ENCODE results near the gene CD8A.

Gene CD8A

DNA sequence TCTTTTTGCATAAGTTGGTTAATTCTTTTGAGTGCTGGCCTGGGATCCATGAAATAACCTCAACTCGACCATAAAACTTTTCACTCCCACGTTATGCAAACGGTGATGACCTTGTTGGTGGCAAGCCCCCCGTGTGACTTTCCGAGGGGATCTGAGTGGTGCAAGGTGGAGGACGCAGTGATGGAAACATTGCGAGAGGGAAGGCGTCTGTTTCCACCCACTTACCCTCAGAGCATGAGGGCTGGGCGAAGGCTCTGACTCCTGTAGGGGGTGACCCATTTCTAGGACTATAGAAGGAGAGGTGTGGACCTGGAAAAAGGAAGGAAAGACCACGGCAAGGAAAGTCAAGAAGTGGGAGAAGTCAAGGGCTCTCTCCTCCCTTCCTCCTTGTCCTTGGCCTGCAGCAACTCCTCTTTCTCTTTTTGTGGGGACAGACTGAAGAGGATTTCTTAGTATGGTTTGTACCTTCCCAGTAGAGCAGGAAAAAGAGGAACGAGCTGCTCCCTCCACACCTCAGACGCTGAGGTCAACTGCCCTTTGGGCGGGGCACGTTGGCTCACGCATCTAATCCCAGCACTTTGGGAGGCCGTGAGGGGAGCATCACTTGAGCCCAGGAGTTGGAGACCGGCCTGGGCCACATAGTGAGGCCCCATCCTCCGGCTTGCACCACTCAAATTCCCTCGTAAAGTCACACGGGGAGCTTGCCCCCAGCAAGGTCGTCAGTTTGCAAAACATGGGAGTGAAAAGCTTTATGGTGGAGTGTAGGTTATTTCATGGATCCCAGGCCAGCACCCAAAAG lies 15.5 kb upstream of the CD8A start (continued):
- TF ChIP-seq, protein P1, sequence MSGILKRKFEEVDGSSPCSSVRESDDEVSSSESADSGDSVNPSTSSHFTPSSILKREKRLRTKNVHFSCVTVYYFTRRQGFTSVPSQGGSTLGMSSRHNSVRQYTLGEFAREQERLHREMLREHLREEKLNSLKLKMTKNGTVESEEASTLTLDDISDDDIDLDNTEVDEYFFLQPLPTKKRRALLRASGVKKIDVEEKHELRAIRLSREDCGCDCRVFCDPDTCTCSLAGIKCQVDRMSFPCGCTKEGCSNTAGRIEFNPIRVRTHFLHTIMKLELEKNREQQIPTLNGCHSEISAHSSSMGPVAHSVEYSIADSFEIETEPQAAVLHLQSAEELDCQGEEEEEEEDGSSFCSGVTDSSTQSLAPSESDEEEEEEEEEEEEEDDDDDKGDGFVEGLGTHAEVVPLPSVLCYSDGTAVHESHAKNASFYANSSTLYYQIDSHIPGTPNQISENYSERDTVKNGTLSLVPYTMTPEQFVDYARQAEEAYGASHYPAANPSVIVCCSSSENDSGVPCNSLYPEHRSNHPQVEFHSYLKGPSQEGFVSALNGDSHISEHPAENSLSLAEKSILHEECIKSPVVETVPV (CRISPR knock-in tag; IDR thresholded peaks at IDR 0.05) = no peak
- no peak for TF ChIP-seq OSR1 (CRISPR knock-in tag; IDR thresholded peaks at IDR 0.05)
- TF ChIP-seq TCF4 (CRISPR knock-in tag; IDR thresholded peaks at IDR 0.05; ENCODE audit: borderline replicate concordance) = no peak
- TF ChIP-seq ZNF70 (CRISPR knock-in tag; IDR thresholded peaks at IDR 0.05) = no peak
- TF ChIP-seq, protein P2, sequence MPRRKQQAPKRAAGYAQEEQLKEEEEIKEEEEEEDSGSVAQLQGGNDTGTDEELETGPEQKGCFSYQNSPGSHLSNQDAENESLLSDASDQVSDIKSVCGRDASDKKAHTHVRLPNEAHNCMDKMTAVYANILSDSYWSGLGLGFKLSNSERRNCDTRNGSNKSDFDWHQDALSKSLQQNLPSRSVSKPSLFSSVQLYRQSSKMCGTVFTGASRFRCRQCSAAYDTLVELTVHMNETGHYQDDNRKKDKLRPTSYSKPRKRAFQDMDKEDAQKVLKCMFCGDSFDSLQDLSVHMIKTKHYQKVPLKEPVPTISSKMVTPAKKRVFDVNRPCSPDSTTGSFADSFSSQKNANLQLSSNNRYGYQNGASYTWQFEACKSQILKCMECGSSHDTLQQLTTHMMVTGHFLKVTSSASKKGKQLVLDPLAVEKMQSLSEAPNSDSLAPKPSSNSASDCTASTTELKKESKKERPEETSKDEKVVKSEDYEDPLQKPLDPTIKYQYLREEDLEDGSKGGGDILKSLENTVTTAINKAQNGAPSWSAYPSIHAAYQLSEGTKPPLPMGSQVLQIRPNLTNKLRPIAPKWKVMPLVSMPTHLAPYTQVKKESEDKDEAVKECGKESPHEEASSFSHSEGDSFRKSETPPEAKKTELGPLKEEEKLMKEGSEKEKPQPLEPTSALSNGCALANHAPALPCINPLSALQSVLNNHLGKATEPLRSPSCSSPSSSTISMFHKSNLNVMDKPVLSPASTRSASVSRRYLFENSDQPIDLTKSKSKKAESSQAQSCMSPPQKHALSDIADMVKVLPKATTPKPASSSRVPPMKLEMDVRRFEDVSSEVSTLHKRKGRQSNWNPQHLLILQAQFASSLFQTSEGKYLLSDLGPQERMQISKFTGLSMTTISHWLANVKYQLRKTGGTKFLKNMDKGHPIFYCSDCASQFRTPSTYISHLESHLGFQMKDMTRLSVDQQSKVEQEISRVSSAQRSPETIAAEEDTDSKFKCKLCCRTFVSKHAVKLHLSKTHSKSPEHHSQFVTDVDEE (CRISPR knock-in tag; IDR thresholded peaks at IDR 0.05) = no peak
- TF ChIP-seq ZFP3 (CRISPR knock-in tag; IDR thresholded peaks at IDR 0.05) = no peak
- TF ChIP-seq ESRRG (CRISPR knock-in tag; IDR thresholded peaks at IDR 0.05) = no peak
- TF ChIP-seq, protein P3, sequence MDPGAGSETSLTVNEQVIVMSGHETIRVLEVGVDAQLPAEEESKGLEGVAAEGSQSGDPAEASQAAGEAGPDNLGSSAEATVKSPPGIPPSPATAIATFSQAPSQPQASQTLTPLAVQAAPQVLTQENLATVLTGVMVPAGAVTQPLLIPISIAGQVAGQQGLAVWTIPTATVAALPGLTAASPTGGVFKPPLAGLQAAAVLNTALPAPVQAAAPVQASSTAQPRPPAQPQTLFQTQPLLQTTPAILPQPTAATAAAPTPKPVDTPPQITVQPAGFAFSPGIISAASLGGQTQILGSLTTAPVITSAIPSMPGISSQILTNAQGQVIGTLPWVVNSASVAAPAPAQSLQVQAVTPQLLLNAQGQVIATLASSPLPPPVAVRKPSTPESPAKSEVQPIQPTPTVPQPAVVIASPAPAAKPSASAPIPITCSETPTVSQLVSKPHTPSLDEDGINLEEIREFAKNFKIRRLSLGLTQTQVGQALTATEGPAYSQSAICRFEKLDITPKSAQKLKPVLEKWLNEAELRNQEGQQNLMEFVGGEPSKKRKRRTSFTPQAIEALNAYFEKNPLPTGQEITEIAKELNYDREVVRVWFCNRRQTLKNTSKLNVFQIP (CRISPR knock-in tag; IDR thresholded peaks at IDR 0.05; ENCODE audit: borderline replicate concordance, low read depth) = no peak
- no peak for TF ChIP-seq PPARA (CRISPR knock-in tag; IDR thresholded peaks at IDR 0.05; ENCODE audit: borderline replicate concordance)
- no peak for TF ChIP-seq ISL1 (CRISPR knock-in tag; IDR thresholded peaks at IDR 0.05)

DNA sequence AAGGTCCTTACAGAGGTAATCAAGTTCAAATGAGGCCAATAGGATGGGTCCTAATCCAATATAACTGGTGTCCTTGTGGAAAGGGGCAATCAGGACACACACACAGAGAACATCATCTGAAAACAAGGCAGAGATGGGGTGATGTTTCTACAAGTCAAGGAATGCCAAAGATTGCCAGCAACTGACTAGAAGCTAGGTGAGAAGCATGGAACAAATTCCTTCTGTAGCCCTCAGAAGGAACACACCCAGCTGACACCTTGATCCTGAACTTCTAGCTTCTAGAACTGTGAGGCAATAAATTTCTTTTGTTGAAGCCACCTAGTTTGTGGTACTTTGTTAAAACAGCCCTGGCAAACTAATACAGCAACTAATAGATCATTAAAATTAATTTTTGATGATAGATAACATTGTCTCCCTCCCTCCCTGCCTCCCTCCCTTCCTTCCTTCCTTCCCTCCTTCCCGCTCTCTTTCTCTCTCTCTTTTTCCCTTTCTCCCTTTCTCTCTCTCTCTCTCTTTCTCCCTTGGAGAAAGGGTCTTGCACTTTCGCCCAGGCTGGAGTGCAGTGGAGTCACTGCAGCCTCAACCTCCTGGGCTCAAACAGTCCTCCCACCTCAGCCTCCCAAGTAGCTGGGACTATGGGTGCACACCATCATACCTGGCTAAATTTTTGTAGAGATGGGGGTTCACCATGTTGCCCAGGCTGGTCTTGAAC lies 10.3 kb upstream of the CD8A start:
- TF ChIP-seq OSR1 (CRISPR knock-in tag; IDR thresholded peaks at IDR 0.05) (no peak), TCF4 (CRISPR knock-in tag; IDR thresholded peaks at IDR 0.05; ENCODE audit: borderline replicate concordance) (no peak), ZNF8 (CRISPR knock-in tag; IDR thresholded peaks at IDR 0.05) (no peak), CSDC2 (CRISPR knock-in tag; IDR thresholded peaks at IDR 0.05) (no peak), TOX (CRISPR knock-in tag; IDR thresholded peaks at IDR 0.05; ENCODE audit: borderline replicate concordance) (no peak)
- TF ChIP-seq, protein P4, sequence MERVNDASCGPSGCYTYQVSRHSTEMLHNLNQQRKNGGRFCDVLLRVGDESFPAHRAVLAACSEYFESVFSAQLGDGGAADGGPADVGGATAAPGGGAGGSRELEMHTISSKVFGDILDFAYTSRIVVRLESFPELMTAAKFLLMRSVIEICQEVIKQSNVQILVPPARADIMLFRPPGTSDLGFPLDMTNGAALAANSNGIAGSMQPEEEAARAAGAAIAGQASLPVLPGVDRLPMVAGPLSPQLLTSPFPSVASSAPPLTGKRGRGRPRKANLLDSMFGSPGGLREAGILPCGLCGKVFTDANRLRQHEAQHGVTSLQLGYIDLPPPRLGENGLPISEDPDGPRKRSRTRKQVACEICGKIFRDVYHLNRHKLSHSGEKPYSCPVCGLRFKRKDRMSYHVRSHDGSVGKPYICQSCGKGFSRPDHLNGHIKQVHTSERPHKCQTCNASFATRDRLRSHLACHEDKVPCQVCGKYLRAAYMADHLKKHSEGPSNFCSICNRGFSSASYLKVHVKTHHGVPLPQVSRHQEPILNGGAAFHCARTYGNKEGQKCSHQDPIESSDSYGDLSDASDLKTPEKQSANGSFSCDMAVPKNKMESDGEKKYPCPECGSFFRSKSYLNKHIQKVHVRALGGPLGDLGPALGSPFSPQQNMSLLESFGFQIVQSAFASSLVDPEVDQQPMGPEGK (CRISPR knock-in tag; IDR thresholded peaks at IDR 0.05; ENCODE audit: borderline replicate concordance) = no peak
- TF ChIP-seq, protein P5, sequence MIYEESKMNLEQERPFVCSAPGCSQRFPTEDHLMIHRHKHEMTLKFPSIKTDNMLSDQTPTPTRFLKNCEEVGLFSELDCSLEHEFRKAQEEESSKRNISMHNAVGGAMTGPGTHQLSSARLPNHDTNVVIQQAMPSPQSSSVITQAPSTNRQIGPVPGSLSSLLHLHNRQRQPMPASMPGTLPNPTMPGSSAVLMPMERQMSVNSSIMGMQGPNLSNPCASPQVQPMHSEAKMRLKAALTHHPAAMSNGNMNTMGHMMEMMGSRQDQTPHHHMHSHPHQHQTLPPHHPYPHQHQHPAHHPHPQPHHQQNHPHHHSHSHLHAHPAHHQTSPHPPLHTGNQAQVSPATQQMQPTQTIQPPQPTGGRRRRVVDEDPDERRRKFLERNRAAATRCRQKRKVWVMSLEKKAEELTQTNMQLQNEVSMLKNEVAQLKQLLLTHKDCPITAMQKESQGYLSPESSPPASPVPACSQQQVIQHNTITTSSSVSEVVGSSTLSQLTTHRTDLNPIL (CRISPR knock-in tag; IDR thresholded peaks at IDR 0.05; ENCODE audit: low read depth) = no peak
- ATAC-seq = no peak

DNA sequence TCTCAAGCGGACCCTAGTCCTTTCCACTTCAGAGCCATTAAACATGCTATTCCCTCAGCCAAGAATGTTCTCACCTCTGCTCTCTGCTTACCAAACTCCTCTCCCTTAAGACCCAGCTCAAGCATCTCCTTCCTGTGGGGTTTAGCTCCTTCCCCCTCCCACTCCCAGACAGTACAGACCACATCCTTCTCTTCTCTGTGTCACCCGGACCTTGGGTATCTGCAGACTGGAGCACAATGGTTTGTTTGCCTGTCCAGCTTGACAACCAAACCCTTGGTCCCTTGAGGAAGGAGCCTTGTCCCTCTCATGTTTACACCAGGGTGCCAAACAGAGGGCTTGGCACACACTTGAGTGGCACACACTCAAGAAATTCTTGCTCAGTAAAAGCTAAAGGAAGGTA lies 4.1 kb upstream of the CD8A start:
- ATAC-seq = no peak
- TF ChIP-seq ZFP3 (CRISPR knock-in tag; IDR thresholded peaks at IDR 0.05) (no peak), OSR1 (CRISPR knock-in tag; IDR thresholded peaks at IDR 0.05) (no peak), ZNF565 (CRISPR knock-in tag; conservative IDR thresholded peaks at IDR 0.05; ENCODE audit: low read depth) (no peak), BACH2 (CRISPR knock-in tag; IDR thresholded peaks at IDR 0.05; ENCODE audit: borderline replicate concordance) (no peak), ARNTL (CRISPR knock-in tag; IDR thresholded peaks at IDR 0.05; ENCODE audit: borderline replicate concordance, low read depth) (no peak), TCF4 (CRISPR knock-in tag; IDR thresholded peaks at IDR 0.05; ENCODE audit: borderline replicate concordance) (no peak), SNAI2 (CRISPR knock-in tag; IDR thresholded peaks at IDR 0.05) (no peak)
- TF ChIP-seq, protein P2 (CRISPR knock-in tag; IDR thresholded peaks at IDR 0.05) = no peak
- TF ChIP-seq, protein P5 (CRISPR knock-in tag; IDR thresholded peaks at IDR 0.05; ENCODE audit: low read depth) = no peak

All from SK-N-SH treated with all-trans-retinoic acid at 6 μM for 48 hours (cell line).